NCI-H1436 treated with DMSO at 0.1 percent for 48 hours (cell line): Measurements from ENCODE around the gene FMO3.

Experiments
- DNase-seq: peaks from one replicate; lab custom pipeline; 2025; lab: John Stamatoyannopoulos, UW

The FMO3 gene

GRCh38 chr1:171159148-171159547 lies 68.4 kb downstream of the FMO3 start:
- no peak for DNase-seq

DNA sequence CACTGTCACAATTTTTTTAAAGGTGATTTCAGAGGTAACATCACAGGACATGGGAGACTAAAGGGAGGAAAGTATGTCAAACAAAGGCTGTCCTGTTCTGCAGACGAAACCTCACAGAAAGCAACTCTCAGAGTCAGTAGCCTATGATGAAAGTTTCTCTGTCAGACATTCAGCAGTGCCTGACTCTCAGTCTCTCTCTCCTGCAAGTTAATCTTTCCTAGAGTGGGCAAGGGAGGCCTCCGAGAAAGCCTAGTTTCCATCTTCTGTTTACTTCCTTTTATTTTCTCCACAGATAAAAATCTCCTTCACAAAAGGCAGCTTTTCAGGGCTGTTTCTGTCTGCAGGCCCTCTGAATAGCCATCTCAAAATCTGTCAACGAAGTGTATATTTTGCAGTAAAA lies 69.5 kb downstream of the FMO3 start:
- no peak for DNase-seq

DNA sequence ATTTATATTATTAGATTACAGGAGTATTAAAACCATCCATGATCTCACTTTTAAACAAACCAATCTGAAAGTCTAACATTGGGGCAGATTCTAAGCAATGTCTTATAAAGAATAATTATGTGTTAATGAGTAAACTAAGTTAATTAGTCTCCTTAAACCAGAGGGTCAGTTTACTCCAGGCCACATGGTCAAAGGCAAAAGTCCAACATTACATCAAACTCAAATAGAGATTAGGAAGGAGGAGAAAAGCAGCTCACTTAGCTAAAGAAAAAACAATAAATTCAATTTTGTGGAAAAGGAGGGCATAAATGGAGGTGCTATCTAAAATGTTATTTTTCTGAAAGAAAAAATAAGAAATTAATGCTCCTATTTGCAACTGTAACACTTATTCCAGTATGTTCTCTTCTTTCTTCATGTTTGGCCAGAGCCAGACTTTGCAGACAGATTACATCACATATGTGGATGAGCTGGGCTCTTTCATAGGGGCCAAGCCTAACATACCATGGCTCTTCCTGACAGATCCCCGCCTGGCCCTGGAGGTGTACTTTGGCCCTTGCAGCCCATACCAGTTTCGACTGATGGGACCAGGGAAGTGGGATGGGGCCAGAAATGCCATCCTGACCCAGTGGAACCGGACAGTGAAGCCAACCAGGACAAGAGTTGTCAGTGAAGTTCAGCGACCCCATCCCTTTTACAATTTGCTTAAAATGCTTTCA lies 70.1 kb downstream of the FMO3 start:
- DNase-seq, result no peak

DNA sequence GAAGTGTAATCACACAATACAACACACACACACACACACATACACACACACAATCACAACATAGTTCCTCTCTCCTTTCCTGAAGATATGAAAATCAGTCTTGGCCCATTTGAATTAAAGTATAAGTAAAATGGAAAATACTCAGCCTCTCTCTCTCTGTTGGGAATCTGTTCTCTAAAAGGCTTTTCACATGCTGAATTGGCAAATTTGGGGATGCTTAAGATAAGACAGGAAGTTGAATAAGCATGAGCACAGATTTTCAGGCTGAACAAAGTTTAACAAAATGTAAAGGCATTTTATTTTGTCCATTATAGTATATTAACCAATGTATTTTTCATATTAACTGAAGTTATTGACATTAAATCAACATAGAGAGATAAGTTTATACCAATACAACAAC lies 70.7 kb downstream of the FMO3 start:
- DNase-seq, result no peak

DNA sequence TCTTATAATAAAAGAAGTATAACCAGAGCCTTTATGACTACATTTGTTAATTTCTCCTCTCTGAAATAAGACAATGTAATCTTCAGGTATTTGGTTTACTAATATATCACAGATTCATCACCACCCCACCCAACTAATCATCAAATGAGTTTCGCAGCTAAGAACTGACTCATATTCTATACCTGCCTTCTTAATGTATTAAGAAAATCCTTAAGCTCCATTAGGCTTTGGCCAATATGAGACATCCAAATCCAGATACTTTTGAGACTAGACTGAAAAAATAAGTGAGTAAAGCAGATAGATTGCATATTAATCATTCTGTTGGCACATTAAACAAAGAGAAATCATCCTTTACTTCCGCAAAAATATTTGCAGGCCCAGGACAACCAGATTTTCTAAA lies 75.7 kb downstream of the FMO3 start:
- no peak for DNase-seq
